ENCODE measurements around the gene ANKFN1.
"Not testable (repeated sequence)": the region's sequence is repeated elsewhere in the genome, so short reads cannot be mapped to it uniquely, and the experiment has no call there.

The ANKFN1 gene

DNA sequence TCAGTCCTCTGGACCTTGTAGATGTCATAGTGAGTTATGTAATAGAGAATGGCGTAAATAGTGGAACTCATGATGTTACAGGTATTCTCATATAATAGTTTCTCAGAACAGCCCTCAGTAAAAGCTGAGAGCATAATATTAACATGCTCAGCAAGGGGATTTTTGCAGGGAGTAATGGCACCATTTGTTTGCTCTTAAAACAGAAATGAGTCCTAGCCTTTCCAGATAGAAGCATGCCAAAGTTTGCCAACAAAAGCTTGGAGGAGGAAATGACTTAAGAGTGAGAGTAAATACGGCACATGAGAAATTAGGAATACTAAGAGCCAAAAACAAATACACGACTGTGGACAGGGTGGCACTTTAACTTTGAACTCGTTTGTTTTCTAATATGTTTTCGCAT, 198.4 kb downstream of the ANKFN1 start:
- DNase-seq (ENCODE audit: low spot score): no peak

GRCh38 chr17:56358651-56359050, 205.4 kb downstream of the ANKFN1 start:
- peak; percentile 96 for DNase-seq (ENCODE audit: low spot score)

- DNase-seq (ENCODE audit: low spot score): no peak
Measured at GRCh38 chr17:56359518-56359917, 206.2 kb downstream of the ANKFN1 start.

DNA sequence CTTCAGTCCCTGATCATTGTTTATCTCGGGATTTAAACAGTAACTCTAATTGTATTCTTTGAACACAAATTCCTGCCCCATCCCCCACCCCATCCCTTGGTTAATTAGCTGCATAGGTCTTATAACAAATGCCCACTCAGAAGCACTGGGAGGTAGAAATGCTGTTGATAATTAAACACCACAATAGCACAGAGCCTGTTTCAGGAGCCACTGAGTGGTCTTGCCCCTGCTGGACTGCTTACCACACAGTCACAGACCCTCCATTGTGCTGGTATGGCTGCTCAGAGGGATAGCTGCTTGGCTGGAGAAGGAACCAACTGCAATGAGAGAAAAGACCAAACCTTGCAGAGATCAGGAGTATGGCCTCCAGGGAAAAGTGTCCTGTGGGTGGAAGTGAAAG, 214.1 kb downstream of the ANKFN1 start:
- peak; percentile 56 for DNase-seq (ENCODE audit: low spot score)

DNA sequence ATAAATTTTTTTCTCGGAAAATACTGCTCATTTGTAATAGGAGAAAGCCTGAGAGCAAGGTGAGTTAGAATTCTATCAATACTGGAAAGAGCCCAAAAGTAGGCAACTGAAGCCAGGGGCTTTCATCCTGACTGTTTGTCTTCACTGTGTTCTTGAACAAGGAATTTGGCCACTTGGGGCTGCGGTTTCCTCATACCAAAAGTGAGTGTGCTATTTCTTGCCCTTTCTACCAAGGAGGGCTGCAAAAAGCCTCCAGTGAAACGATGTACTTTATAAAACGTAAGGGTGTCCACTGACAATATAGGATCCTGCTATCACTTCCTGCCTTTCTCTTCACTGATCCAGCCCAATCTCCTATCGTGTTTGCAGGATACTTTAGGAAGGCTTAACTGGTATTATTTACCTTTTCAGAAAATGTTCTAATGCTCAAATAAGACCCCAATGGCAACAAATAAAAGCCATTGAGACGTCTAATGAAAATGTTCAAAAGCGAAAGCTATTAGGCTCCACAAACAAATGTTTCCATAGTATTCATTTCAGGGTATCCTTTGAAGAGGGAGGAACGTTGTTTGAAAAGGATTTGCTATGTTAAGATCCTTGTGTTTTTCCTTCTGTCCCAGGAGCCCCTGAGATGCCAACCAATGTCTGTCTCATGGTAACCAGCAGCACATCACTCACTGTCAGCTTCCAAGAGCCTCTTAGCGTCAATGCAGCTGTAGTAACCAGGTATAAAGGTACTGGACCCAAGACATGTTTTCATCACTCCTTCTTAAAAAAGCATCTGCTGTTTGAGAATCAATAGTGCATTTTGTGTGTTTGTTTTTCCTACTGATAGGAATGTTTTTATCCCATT, 220.9 kb downstream of the ANKFN1 start:
- DNase-seq (ENCODE audit: low spot score): no peak

- no peak for DNase-seq (ENCODE audit: low spot score)
Measured at GRCh38 chr17:56389356-56389755, 236.1 kb downstream of the ANKFN1 start.

DNA sequence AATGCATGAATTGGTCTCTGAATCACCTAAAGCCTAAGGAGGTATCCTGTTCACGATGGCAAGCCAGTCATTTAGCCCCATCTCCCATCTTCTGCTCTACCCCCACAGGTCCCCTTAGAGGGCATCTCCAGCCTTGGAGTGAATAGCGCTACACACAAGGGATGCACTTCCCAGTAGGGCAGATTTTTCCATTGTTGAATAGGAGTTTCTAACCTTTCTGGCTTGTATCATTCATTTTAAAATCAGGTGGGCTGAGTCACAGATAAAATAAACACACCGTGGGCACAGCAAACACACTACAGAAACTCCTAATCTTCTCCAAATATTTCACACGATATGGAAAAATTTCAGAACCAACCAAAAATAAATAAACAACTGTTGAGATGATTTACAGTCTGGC, 239.0 kb downstream of the ANKFN1 start:
- no peak for DNase-seq (ENCODE audit: low spot score)

DNA sequence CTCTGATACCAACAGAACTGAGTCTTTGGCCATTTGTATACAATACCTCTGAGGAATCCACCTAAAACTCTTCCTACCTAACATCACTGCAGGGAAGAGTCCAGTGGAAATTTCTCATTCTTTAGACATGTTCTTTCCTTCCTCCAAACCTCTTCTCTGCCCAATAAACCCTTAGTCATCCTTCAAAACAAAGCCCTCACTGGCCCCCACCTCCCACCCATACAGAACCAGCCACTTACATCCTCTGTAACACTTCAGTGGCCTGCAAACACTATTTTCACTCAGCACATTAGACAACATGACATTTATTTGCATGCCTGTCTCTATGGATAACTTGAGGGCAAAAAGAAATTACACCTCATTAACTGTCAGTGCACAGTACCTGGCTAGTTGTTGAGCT, 239.9 kb downstream of the ANKFN1 start:
- DNase-seq (ENCODE audit: low spot score): no peak

DNA sequence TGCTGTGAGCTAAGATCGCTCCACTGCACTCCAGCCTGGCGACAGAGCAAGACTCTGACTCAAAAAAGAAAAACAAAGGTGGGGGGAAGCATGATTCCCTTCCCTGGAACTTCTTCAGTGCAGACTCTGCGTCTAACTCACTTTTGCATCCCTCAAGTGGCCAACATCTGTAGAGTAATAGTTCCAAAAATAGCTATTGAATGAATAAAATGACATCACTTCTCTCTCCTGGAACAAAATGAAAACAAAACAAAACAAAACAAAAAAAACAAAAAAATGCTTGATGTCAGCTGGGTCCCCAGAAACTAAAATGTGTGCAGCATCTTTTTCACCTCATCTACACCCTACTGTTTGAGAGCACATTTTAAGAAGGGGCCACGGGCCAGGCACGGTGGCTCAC, 242.5 kb downstream of the ANKFN1 start:
- no peak for DNase-seq (ENCODE audit: low spot score)

DNA sequence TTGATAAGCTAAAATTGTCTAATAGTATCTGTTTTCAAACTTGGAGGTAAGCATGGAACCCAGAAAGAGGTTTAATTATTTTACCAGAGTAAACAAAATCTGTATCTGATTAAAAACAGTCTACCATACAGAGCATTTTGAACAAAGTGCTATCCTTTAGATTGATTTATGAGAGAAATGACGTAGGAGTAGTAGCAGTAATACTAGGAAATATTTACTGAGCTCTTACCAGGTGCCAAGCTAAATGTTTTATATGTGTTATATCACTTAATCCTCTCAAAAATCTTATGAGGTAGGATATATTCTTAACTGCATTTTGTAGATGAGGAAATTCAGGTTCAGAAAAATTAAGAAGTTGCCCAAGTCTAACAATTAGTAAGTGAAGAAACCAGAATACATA, 253.8 kb downstream of the ANKFN1 start:
- DNase-seq (ENCODE audit: low spot score): no peak

DNA sequence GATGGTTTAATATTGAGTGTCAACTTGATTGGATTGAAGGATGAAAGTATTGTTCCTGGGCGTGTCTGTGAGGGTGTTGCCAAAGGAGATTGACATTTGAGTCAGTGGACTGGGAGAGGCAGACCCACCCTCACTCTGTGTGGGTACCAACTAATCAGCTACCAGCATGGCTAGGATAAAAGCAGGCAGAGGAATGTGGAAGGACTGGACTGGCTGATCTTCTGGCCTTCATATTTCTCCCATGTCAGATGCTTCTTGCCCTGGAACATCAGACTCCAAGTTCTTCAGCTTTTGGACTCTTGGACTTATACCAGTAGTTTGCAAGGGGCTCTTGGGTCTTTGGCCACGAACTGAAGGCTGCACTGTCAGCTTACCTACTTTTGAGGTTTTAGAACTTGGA, 259.1 kb downstream of the ANKFN1 start:
- DNase-seq (ENCODE audit: low spot score): not testable (repeated sequence)

GRCh38 chr17:56416682-56417351, 263.5 kb downstream of the ANKFN1 start:
- DNase-seq (ENCODE audit: low spot score): no peak

- DNase-seq (ENCODE audit: low spot score): no peak
Measured at GRCh38 chr17:56424005-56424404, 270.7 kb downstream of the ANKFN1 start.

DNA sequence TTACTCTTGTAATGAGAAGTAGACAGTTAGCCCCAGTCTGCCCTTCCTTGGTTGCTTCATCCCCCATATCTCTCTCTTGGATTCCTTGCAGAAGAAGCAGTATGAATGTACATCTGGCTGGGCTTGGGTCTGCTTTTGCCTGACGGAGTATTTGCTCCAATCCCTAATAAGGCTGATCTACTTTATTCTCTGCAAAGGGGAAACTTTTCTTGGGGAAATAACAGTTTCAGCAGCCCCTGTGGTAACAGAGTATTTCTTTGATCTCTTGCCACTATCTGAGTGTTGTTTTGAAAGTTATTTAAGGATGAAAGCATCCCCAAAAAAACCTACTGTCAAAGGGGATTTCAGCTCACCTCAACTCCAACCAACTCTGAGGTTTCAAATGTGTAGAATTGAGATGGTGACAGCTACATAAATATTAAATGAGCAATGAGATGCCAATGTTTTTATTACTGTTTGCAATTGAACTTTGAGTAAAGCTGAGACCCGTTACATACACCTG, 271.3 kb downstream of the ANKFN1 start:
- DNase-seq (ENCODE audit: low spot score): no peak

- no peak for DNase-seq (ENCODE audit: low spot score)
Measured at GRCh38 chr17:56425483-56425882, 272.2 kb downstream of the ANKFN1 start.

DNA sequence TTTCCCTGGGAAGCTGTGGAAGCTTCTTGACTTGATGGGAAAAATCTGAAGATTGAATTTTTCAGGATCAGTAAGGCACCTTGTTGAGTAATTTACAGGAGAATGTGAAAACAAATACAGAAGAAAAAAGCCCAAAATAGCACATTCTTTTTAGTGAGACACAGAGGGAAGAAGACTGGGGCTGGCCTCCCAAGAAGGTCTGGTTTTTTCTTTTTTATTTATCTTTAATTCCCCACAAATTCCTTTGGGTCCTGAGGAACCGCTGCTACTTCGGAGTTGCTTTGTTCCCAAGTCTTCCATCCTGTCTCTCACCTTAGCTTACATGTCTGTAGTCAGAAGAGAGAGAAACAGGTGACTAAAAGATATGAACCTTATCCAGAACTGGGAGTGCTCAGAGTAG, 273.6 kb downstream of the ANKFN1 start:
- DNase-seq (ENCODE audit: low spot score): no peak

DNA sequence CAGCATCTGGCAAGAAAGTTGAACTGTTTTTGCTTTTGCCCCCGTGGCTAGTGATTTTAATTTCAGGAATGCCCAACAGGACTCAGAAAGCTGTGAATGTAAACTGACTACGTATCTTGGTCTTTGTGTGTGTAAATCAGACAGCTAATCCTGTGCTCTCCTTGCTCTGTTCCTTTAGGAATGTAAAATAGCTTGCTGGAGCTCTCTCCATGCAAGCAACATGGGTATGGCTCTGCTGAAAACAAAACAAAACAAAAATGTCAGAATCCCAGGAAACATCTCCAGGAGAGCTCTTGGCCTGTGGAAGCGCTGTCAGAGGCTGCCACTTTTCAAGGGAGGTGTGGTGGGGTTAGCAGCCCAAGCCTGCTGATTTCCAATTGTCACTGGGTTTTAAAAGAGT, 278.5 kb downstream of the ANKFN1 start:
- DNase-seq (ENCODE audit: low spot score): no peak

DNA sequence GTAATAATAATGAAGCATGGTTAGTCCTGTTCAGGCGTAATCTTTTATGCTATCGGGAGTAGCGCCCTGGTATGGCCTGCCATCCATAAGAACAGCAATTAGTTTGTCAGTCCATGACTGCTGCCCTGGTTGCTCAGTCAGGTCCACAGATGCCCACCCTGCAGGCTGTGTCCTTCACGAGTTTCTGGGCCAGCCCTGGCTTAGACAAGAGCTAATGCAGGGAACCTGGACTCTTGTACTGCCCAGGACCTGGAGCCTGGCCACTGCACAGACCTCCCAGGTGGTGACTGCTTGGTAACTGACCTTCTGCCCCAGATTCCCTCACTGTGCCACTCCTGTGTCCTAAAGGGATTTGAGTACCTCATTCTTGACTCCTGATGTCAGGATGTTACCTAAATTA, 279.2 kb downstream of the ANKFN1 start:
- DNase-seq (ENCODE audit: low spot score): no peak

- DNase-seq (ENCODE audit: low spot score): no peak
Measured at GRCh38 chr17:56434610-56435009, 281.3 kb downstream of the ANKFN1 start.

DNA sequence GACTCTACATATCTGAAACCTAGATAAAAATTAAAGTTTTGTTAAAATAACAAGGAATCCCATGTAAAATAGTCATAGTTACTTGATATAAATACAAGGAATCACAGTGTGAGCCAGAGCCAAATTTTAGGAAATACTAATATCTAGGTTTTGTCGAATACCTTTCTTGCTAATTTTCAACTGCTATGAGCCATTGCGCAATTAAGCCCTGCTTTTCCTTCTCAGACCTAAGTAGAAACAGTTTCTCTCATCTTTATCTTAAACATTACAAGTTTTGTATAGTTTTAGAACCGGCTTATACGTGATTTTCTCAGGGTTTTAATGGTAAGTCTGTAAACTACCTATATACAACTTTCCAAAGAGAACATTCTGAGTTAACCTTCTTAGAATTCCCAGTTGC, 282.9 kb downstream of the ANKFN1 start:
- no peak for DNase-seq (ENCODE audit: low spot score)

DNA sequence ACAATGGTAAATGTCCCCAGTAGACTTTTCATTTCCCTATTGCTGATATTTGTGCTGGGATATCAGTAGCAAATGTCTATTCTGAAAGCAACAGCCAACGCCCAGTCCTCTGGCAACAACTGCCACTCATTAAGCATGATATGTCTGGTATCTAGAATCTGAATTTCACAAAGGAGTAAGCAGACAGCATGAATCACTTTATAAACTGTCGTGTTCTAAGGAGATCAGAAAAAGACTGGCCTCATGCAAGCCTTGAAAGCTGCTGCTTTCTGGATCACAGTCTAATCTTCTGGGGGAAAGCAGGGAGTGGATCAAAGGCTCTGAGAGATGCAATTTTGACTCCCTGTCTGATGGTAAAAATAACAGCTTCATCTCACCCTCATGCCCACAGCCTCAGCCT, 287.1 kb downstream of the ANKFN1 start:
- DNase-seq (ENCODE audit: low spot score): peak; percentile 13

- peak; percentile 51 for DNase-seq (ENCODE audit: low spot score)
Measured at GRCh38 chr17:56441308-56441707, 288.0 kb downstream of the ANKFN1 start.

DNA sequence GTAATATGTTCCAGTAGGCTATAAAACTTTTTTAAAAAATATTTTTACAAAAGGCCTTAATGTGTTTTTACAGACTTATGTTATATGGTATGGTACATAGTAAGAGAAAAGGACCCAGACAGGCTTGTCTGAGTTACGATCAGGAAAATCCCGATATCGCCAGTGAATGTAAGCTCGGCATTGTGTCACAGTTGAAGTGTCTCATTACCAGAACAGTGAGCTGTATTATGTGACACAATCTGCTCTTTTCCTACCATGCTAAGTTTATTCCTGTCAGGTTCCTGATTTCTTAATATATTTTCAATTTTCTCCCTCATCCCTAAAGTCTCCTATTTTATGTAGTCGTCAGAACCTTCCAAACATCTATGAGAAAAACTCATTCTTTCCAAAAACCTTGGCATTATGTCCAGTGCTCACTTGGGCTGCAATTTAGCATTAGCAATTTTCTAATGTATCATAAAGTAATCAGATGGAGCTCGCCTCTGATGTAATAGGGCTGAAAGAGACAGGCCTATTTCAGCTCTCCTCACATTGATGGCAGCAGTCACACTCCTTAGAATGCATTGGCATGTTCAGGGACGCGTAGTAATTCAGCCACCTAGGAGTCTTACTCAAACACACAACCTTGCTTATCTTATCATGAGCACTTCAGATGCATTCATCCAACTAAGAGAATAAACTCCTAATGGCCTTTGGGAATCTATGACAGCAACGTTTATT, 292.6 kb downstream of the ANKFN1 start:
- no peak for DNase-seq (ENCODE audit: low spot score)
